SK-N-MC (cell line): ENCODE measurements around the gene PDIK1L.

Experiments used
- EZH2 ChIP-seq: fragments of 200-600 bp; sonication (generic); IDR thresholded peaks from one replicate; pipeline ENCODE4 v1.6.1; 2017; ENCODE audit warnings: antibody characterized with exemption
- POLR2AphosphoS5 ChIP-seq: IDR thresholded peaks from 2 replicates; pipeline ENCODE4 v1.6.1; 2012; ENCODE audit warnings: mild to moderate bottlenecking, low read depth, low read length, borderline replicate concordance

- TF ChIP-seq EZH2 (no peak), POLR2AphosphoS5 (no peak)
These were observed 28.4 kb upstream of the PDIK1L start for GRCh38 chr1:26083208-26083607.
